Amniotic stem cell (primary cell): ENCODE data around the gene MAEA.

Source experiments
- DNase-seq: peaks from one replicate; lab custom pipeline; 2025; lab: John Stamatoyannopoulos, UW

MAEA gene

DNA sequence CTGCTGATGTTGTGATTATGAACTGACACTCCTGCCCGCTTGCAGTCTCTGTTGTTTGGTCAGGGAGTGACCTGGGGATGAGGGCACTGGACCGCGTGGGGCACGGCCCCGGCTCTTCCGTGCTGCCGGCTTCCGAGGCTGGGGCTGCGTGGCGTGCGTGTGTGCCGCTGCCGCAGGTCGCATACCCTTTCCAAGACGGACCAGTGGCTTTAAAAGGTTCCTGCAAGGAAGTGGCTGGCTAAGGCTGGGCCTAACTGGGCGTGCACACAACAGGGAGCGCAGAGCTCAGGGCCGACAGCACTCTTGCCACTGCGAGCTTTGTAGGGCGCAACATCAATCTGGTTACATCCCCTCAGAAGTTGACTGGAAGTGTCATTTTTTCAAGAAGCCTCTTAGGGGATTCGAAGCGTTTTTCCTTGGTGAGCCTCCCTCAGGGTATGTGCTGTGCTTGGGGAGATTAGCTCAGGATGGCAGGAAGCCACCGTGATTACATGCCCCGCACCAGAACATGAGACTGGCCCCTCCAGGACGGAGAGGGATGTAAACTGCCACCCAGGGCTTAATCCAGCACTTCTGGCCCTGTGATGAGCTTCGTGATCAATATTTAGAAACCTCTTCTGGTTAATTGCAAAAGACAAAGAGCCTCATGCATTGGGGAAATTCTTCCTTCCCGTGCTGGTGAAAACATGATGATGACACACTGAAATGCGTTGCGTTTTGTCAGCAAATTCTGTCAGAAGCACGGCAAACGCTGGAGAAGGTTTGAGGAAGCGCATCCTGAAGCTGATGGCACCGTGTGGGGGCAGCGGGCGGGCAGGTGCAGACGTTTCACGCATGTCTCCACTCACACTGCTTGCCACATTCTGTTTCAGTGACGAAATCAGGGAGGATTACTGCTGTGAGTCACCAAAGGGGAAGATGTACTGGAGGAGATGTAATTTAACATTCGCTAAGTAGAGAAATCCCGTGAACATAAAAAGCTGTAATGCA lies 11.1 kb downstream of the MAEA start:
- DNase-seq = no peak

DNA sequence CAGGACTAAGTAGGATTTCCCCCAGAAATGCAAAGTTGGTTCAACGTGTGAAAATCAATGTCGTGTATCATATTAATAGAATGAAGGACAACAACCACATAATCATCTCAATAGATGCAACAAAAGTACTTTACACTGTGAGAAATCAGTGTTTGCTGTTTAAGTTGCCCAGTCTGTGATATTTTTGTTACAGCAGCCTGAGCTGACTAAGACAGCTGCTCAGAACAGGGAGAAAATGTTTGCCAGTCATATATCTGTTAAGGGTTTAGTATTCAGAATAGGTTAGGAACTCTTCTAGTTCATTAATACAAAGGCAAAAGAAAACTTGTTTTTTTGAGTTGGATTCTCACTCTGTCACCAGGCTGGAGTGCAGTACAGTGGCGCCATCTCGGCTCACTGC lies 12.5 kb downstream of the MAEA start:
- no peak for DNase-seq

DNA sequence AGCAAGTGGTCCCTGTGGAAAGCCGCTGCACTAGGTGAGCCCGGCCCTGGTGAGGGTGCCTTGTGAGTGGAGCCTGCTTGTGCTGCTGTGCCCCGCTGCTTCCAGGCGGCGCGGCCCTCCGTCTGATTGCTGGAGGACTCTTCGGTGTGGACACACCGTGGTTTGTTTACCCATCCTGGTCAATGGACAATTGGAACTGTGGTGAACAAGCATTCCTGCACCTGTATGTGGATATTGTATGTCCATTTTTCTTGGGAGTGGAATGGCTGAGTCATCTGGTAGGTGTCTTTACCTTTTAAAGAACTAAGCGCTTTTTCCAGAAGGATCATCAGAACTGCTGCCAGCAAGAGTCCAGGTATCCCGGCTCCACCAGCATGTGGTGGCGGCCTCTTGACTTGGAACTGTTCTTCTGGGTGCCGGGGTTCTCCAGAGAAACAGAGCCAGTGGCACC lies 15.6 kb downstream of the MAEA start:
- DNase-seq = no peak

DNA sequence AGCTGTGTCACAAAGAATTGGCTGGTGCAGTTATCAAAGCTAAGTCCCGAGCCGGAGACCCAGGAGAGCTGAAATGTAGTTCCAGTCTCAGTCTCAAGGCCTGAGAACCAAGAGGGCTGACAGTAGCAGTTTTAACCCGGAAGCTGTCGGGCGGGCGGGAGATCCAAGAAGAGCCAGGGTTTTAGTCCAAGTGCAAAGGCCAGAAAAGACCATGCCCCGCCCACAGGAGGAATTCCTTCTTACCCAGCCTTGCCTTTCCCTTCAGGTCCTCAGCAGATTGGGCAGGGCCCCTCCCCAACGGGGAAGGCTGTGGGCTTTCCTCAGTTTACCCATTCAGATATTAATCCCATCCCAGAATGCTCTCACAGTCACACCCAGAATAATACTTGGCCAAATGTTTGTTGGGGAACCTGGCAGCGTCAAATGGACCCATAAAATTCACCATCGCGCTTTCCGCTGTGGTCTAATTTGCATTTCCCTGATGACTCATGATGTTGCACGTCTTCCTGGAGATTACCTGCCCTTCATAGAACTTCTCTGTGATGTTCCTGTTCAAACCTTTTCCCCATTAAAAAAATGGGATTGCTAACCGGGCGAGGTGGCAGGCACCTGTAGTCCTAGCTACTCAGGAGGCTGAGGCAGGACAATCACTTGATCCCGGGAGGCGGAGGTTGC lies 16.2 kb downstream of the MAEA start:
- no peak for DNase-seq

DNA sequence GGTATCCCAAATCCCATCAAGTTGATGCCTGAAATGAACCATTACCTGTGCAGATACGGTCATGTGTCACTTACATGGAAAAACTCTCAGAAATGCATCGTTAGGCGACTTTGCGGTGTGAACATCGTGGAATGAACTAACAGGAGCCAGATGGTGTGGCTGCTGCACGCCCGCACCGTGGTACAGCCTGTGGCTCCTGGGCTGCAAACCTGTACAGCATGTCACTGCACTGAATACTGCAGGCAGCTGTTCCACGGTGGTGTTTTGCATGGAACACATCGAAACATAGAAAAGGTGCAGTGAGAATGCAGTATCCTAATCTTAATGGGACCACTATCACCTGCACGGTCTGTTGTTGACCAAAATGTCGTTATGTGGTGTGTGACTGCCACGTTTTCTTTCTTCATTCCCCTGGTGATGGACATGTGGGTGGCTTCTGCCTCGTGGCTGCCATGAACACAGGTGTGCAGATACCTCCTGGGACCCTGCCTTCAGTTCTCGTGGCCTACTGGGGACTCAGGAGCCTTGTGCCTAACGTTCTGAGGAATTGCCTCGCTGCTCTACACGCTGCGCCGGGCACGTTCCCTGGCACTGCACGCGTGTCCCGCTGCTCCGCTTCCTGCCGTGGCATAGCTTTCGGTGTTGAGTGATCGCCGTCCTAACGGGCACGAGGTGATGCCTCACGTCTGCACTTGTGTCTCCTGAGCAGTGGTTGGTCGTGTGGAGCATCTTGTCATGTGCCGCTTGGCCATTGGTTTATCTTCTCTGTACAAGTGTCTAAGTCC lies 18.5 kb downstream of the MAEA start:
- no peak for DNase-seq

DNA sequence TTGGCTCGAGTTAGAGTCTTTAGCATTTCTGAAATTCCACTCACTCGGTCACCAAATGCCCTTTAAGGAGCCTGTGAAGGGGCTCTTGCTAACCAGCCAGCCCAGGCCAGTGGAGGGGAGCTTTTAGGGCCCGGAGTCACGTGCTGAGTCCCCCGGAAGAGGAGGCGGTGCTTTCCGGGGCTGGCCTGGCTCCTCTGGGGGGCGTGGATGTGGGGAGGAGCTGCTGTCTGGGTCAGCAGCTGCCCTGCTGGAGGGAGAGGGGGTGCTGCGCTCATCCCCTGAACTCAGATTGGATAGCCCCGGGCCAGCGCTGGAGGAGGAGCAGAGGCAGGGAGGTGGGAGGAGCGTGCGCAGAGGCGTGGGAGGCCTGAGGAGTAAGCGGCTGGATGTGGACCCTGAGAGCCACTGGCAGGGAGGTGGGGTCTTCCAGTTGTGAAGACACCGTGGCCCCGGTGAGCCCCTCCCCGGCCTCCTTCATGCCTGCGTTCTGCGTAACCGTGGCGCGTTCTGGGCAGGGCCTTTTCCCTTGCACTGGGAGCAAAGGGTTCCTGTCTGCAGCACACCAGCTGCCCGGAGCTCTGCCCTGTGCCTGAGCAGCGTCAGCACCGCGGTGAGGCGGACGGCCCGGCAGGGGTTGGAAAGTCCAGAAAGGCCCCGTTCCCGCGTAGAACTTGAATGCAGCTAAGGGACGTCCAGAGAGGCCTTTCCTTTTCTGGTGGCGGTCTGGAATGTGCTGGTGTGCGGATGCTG lies 19.7 kb downstream of the MAEA start:
- peak; percentile 77 for DNase-seq

DNA sequence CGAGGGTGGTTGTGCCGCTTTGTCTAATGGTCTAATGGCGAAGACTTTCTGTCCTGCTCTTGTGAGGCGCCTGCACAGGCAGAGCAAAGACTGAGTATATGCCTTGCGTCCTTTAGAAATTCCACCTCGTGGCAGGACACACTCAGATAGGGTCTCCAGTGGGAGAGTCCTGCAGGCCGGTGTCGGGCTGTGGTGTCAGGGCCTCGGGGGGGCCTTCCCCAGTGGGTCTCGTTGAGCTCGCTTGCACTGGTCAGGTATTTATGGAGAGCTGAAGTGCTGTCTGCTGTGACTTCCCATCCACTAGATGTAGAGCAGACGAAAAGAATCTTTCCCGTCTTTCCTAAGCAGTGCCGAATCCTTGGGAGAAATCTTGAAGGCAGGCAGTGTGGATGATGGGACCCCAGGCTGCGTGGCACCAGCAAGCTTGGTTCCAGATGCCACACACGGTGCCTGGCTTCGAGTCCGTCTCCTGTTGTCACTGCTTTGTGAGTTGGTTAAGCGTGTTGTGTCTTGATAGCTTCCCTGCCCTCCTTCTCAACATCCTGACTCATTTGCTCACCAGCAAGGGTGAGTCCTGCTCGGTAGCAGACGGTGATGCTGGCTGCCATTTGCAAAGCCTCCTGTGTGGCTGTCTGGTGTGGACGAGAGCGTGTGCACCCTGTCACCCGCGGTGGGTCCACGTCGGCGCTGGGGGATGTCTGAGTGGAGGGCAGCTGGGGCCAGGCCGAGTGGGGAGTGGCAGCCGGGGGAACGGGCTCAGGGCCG lies 20.5 kb downstream of the MAEA start:
- no peak for DNase-seq

DNA sequence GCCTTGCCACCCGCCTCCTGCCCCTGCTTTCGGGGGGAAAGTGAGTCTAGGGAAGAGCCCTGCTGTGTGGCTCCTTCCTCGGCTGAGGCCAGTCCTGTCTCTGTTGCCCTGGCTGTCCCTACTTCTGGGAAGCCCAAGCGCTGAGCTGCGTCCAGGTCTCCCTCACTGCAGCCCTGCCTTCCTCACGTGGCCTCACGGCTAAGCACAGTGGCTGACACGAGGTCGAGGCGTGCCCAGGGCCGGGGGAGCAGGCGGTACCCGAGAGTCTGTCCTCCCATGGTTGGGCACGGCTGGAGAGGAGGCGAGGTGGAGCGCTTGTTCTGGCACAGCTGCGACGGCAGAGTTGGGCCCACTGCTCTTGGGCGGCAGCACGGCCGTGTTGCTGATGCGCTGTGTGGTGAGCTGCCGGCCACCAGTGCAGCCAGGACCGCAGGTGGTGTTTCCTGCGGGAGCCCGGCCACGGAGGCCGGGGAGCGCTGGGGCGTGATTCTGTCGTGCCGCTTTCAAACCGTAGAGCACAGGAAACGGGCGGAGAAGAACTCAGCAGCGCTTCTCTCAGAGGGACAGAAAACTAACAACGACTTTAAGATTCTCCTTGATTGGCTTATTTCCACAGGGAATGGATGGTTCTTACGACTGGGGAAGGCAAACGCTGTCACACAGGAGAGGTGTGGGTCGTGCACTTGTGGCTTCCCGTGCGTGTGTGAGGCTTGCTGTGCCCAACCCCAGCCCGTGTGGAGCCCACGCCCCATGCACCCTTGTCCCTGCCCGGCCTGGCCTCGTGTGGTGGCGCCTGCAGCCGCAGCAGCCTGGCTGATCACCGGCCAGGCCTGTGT lies 21.3 kb downstream of the MAEA start:
- DNase-seq = no peak

DNA sequence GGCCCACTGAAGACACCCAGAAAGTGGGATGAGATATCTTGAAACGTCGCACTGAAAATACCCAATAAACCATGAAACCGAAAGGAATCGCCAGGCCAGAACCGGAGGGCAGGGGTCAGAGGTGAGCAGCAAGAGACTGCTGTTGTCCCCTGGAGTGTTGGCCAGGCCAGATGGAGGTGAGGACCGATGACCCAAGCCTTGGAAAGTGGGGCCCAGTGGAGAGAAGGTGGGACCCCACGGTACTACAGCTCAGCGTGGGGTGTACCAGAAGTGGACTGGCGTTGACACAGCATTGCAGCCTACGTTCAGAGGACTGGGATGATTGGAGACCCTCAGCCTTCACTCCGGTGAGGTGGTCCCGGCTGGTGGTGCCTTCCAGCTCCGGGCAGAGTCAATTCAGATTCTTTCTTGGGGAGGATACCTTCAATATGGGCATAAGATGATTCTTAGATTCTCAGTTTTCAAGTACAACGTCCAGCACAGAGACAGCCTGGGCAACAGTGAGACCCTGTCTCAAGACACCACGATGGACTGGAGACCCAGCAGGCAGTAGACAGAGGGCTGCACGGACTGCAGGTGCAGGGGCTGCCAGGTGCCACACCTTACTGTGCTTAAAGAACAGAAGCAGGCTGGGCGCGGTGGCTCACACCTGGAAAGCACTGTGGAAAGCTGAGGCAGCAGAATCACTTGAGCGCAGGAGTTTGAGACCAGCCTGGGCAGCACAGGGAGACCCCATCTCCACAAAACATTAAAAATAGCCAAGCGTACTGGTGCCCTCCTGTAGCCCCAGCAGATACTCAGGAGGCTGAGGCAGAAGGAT lies 23.3 kb downstream of the MAEA start:
- no peak for DNase-seq

DNA sequence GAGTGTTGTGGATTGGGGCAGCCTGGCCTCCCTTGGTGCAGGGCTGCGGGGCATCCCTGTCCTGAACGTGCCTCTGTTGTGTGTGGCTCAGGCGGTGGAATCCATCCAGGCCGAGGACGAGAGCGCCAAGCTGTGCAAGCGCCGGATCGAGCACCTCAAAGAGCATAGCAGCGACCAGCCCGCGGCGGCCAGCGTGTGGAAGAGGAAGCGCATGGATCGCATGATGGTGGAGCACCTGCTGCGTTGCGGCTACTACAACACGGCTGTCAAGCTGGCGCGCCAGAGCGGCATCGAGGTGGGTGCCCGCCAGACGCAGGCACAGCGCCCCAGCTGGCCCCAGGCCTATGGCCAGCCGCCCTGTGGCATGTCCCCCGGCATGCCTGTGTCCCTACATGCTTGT lies 25.6 kb downstream of the MAEA start:
- no peak for DNase-seq

DNA sequence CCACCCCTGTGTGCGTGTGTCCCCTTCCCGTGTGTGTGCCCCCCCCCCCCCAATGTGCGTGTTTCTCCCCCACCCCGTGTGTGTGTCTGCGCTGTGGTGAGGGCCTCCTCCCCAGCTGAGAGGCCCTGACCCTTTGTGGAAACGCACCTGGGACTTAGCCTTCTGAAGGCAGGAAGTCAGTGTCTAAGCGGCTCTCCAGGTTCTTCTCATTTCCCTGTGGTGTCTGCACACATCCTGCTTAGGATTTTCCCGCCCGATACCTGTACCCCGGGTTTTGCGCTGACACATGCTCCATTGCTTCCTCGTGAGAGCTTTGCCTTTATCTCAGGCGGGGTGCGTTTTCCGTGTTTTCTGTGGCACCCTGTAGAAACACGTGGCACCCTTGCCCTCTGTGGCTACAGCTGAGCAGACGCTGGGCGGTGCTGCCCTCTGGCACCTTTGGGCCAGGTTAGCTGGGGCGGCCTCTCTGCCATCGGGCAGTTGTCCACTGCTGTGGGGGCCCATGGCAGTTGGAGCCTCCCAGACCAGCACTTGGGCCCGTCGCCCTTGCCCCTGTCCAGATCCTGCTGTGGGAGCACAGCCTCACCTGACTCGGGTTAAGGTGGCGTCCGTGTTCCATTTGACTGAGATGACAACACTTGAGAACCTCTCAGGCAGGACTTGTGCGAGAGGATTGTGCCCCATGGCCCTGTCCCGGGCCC lies 26.3 kb downstream of the MAEA start:
- no peak for DNase-seq

DNA sequence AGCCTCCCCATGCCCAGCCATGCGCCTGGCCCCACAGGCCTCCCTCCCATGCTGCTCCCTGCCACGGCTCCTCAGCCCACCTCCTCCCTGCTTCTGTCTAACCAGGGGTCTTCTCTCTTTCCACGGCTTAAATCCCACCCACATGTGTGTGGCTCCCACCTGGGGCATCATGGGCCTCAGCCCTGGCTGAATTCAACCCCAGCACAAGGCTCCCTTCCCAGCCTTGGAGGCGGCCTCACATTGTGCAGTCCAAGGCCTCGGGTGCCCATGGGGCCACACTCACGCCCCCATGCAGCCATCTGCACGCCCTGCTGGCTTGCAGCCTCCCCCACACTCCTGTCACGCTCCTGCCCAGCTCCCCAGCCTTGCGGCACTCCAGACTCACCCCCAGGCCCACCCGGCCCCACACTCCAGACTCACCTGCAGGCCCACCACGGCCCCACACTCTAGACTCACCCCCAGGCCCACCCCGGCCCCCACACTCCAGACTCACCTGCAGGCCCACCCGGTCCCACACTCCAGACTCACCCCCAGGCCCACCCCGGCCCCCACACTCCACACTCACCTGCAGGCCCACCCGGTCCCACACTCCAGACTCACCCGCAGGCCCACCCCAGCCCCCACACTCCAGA lies 27.0 kb downstream of the MAEA start:
- DNase-seq = no peak

DNA sequence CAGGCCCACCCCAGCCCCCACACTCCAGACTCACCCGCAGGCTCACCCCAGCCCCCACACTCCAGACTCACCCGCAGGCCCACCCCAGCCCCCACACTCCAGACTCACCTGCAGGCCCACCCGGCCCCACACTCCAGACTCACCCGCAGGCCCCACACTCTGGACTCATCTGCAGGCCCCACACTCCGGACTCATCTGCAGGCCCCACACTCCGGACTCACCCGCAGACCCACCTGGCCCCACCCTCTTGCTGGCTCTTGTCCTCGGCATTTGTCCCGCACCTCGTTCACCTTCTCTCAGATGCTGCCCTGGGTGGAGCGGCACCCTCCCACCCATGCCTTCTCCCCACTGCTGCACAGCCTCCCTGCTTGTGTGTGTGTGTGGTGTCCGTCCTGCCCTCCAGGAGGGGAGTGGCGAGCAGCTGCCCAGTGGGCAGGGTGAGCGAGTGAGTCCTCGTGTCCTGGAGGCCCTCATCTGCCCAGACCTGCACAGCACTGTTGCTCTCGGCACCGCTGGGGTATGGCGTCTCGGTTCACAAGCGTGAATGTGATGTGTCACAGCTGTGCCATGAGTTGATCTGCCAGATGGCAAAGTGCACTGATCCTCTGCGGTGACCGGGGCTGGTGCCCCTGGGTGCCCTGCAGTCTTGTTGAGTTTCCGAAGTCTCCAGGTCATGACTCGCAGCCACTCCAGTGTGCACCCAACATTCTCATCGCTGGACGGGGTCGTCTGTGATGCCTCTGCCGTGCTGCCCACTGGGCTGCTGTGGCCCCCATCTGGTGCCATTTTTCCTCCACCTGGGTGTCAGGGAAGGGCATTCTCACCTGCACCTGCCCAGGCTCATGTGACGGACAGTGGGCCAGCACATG lies 27.7 kb downstream of the MAEA start:
- DNase-seq = no peak

DNA sequence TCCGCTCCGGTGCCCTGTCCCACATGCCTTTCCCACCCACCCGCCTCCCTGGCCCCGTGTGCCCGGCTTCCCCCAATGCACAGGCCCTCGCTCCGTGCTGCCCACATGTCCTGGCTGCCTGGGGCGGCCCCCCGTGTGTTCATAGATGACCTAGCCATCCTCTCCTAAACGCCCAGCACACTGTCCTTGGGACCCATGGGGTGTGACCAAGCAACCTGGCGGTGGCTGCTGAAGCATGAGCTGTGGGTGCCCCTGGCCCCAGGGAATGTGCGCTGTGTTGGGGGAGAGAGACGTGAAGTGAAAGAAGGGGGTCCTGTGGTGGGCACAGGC lies 28.3 kb downstream of the MAEA start:
- no peak for DNase-seq

DNA sequence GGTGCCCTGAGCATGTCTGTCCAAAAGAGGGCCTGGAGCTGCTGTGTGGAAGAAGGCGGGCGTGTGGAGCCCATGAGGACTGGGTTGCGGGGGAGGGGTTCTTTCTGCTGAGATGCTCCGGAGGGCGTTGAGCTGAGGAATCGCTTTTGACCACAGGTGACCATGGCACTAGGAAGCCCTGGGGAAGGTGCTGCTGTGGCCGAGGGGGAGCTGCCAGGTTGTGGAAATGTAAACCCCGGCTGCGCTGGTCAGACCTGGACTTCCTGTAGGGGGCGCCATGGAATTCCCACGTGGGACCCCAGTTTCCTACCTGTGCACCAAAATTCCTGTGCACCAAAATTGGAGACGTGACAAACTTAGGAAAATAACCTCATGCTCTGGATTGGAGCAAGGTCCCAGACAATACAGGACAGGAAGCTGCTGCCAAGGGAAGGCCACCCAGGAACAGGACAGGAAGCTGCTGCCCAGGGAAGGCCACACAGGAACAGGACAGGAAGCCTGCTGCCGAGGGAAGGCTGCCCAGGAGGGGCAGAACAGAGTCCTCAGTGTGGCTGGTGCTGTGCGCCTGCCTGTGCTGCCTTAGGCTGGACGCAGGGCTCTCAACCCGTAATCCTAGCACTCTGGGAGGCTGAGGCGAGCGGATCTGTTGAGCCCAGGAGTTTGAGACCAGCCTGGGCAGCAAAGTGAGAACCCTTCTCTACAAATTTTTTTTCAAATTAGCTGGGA lies 29.0 kb downstream of the MAEA start:
- no peak for DNase-seq

DNA sequence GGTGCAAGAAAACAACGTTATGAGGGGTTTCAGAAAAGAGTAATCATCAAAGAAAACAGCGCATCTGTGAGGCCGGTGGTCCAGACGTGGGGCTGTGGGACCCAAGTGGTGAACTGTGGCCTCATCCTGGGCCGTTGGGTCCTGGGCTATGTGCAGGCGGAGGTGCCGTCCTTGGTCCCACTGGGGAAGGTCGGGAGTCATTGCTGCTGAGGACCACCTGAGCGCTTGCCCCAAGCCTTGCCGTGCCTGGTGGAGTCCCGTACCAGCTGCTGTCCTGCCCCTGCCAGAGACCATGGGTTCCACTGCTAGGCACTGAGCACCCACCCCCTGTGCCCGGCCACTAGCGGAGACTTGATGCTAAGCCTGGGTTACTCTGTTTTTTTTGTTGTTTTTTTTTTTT lies 31.8 kb downstream of the MAEA start:
- DNase-seq = no peak
